B cell (primary cell): ENCODE results near the gene LDLRAD2. TPM values are rescaled to one million over a fixed set of nuclear protein-coding genes. Genes with fewer than 3 reads are reported as not detected.

Experiments
- ATAC-seq: fragments of 200-7000 bp; cut with Tn5 transposase; one replicate; pipeline ENCODE4 v1.10.0; 2021; ENCODE audit warnings: low read depth, mild to moderate bottlenecking, moderate number of reproducible peaks, moderate library complexity
- CTCF ChIA-PET: fragments of 350-600 bp; sonication (Branson Sonifier 250); formaldehyde crosslinking; loops from one replicate; lab custom pipeline; 2021; ENCODE audit warnings: antibody characterized with exemption, inconsistent platforms; lab: Charles Lee
- POLR2A ChIA-PET: fragments of 350-600 bp; sonication (Branson Sonifier 250); formaldehyde crosslinking; loops from one replicate; lab custom pipeline; 2021; ENCODE audit warnings: antibody characterized with exemption; lab: Charles Lee
- DNase-seq: peaks from one replicate; pipeline ENCODE4 v3.0.0; 2013
- H2AFZ ChIP-seq: 2 replicates; pipeline ENCODE4 v1.6.1; 2012; ENCODE audit warnings: mild to moderate bottlenecking, low read depth, low read length; ENCODE audit not compliant: insufficient read depth, poor library complexity, severe bottlenecking
- H3K27ac ChIP-seq, 2 donors: 1 replicate in 1 of 2; 2 replicates in 1 of 2; pipeline ENCODE4 v1.5.1; 2012 to 2013; ENCODE audit warnings: low read length in 2 of 2, mild to moderate bottlenecking in 2 of 2, moderate library complexity in 1 of 2
- H3K27me3 ChIP-seq, 4 experiments: fragments of 200-600 bp in 1 of 4; sonication (generic) in 1 of 4; replicated peaks in 1 of 4; 1 replicate in 2 of 4; 2 replicates in 2 of 4; pipeline versions ENCODE4 v1.6.1 to v1.7.0; 2013 to 2016; ENCODE audit warnings: low read length in 3 of 4, mild to moderate bottlenecking in 2 of 4, mixed read lengths in 1 of 4, moderate library complexity in 1 of 4; ENCODE audit not compliant: insufficient read depth in 4 of 4, control insufficient read depth in 3 of 4; ENCODE audit errors: control extremely low read depth in 1 of 4
- H3K36me3 ChIP-seq, 2 experiments: replicated peaks in 1 of 2; 1 replicate in 1 of 2; 2 replicates in 1 of 2; pipeline versions ENCODE4 v1.6.1 to v1.7.1; 2013; ENCODE audit warnings: low read length in 1 of 2; ENCODE audit not compliant: insufficient read depth in 2 of 2, control insufficient read depth in 1 of 2; ENCODE audit errors: control extremely low read depth in 1 of 2, extremely low read depth in 1 of 2
- H3K4me1 ChIP-seq, 2 donors: fragments of 200-600 bp in 1 of 2; sonication (generic) in 1 of 2; 1 replicate in 1 of 2; 2 replicates in 1 of 2; pipeline versions ENCODE4 v1.5.1 to v1.6.1; 2013 to 2017; ENCODE audit warnings: low read length in 2 of 2; ENCODE audit not compliant: control insufficient read depth in 2 of 2, insufficient read depth in 2 of 2
- H3K4me2 ChIP-seq: replicated peaks from 2 replicates; pipeline ENCODE3; 2012; ENCODE audit warnings: mild to moderate bottlenecking, low read depth, low read length; ENCODE audit not compliant: poor library complexity, severe bottlenecking
- H3K4me3 ChIP-seq, 5 experiments: fragments of 200-600 bp in 1 of 5; sonication (generic) in 1 of 5; 1 replicate in 3 of 5; 2 replicates in 2 of 5; pipeline versions ENCODE4 v1.5.1 to v1.7.0; 2011 to 2016; ENCODE audit warnings: low read length in 4 of 5, mild to moderate bottlenecking in 4 of 5, low read depth in 2 of 5, control low read depth in 1 of 5, moderate library complexity in 1 of 5; ENCODE audit not compliant: insufficient read depth in 1 of 5; ENCODE audit errors: control extremely low read depth in 1 of 5, extremely low read depth in 1 of 5
- H3K79me2 ChIP-seq: fragments of 200-600 bp; sonication (generic); one replicate; pipeline ENCODE4 v1.6.0; 2016; ENCODE audit warnings: low read length; ENCODE audit not compliant: control insufficient read depth, insufficient read depth
- H3K9ac ChIP-seq: fragments of 200-600 bp; sonication (generic); 2 replicates; pipeline ENCODE4 v1.6.1; 2017; ENCODE audit warnings: mild to moderate bottlenecking, low read length, moderate library complexity
- H3K9me3 ChIP-seq, 3 donors: one replicate each; pipeline versions ENCODE4 v1.6.1 to v1.7.1; 2013; ENCODE audit warnings: low read length in 2 of 3; ENCODE audit not compliant: control insufficient read depth in 2 of 3, insufficient read depth in 1 of 3; ENCODE audit errors: control extremely low read depth in 1 of 3
- H4K20me1 ChIP-seq: 2 replicates; pipeline ENCODE4 v1.6.0; 2012; ENCODE audit warnings: mild to moderate bottlenecking, low read length; ENCODE audit not compliant: insufficient read depth, control insufficient read depth, poor library complexity, severe bottlenecking
- H3K27ac Mint-ChIP-seq: one replicate; pipeline ENCODE4 v1.8.0; 2021; ENCODE audit warnings: mixed read lengths
- H3K27me3 Mint-ChIP-seq: one replicate; pipeline ENCODE4 v1.8.0; 2021; ENCODE audit warnings: mixed read lengths
- H3K4me1 Mint-ChIP-seq: one replicate; pipeline ENCODE4 v1.8.0; 2021; ENCODE audit warnings: mixed read lengths
- H3K4me3 Mint-ChIP-seq: one replicate; pipeline ENCODE4 v1.8.0; 2021; ENCODE audit warnings: mixed read lengths
- H3K9me3 Mint-ChIP-seq: one replicate; pipeline ENCODE4 v1.8.0; 2022; ENCODE audit warnings: mixed read lengths; ENCODE audit not compliant: insufficient read depth
- CTCF ChIP-seq: fragments of 200-600 bp; IDR thresholded peaks from one replicate; pipeline ENCODE4 v1.8.0; 2022; ENCODE audit warnings: antibody characterized with exemption, mild to moderate bottlenecking
- EZH2 ChIP-seq: IDR thresholded peaks from 2 replicates; pipeline ENCODE4 v1.6.1; 2012; ENCODE audit warnings: borderline replicate concordance, low read depth, mild to moderate bottlenecking, moderate library complexity, low read length; ENCODE audit not compliant: insufficient read depth, poor library complexity, severe bottlenecking
- WGBS: methylation state at CpG from one replicate; pipeline ENCODE4 v1.1.5; 2013; ENCODE audit warnings: missing lambda C conversion rate; ENCODE audit not compliant: insufficient coverage; 5-methylcytosine and 5-hydroxymethylcytosine counted together
- intact Hi-C: fragments of 100-400 bp; cut with micrococcal nuclease; formaldehyde crosslinking; loops from one replicate; pipeline ENCODE4 v1.10.0; 2022
- polyA plus RNA-seq: library from polyadenylated mRNA; depleted of rRNA; stranded (reverse); fragments of >200 nt; gene quantifications from 2 replicates; pipeline ENCODE4 v1.2.3, GENCODE V29; 2012
- total RNA-seq, 2 donors: library from RNA; stranded (reverse); fragments of 120-200 nt in 1 of 2; gene quantifications; 1 replicate in 1 of 2; 2 replicates in 1 of 2; pipeline versions ENCODE4 v1.2.3 to v1.2.4, GENCODE V29; 2013 to 2022

The LDLRAD2 gene
- total and polyA plus RNA-seq, 2 donors (not counting 1 experiment from before 2014, with no cell fraction given): 0.47 to 3.0 TPM

GRCh38 chr1:21854090-21854750 lies 42.2 kb downstream of the LDLRAD2 start:
- POLR2A ChIA-PET: no interaction called here
- intact Hi-C loops: no loop called here
- 94% methylated on average over 17 of the region's 21 CpGs for WGBS
- Histone ChIP-seq H3K36me3 (no peaks in the 10 kb centered on the region), H3K9me3 (peaks cover 0 to 4% (median 0%) of the 10 kb centered on the region in 3 donors), H3K27ac (no peak overlapping the region), H3K79me2 (no peaks in the 10 kb centered on the region), H3K4me1 (peaks cover 6 to 15% of the 10 kb centered on the region in 2 donors), H3K9ac (no peak overlapping the region), H3K4me2 (no peak overlapping the region), H3K4me3 (no peak overlapping the region), H3K27me3 (no peaks in the 10 kb centered on the region), H4K20me1 (no peaks in the 10 kb centered on the region), H2AFZ (no peak overlapping the region)
- Mint-ChIP-seq H3K27me3 (no peaks in the 10 kb centered on the region), H3K27ac (no peak overlapping the region), H3K4me1 (peaks cover 13% of the 10 kb centered on the region), H3K4me3 (no peak overlapping the region), H3K9me3 (no peaks in the 10 kb centered on the region)
- CTCF ChIA-PET: no interaction called here
- DNase-seq (no peak), ATAC-seq (no peak)
- TF ChIP-seq EZH2 (no peak), CTCF (no peak)

- H3K27ac ChIP-seq: no peak overlapping the region
- H3K4me2 ChIP-seq: no peak overlapping the region
- H3K4me3 Mint-ChIP-seq: no peak overlapping the region
- ATAC-seq: no peak
- H3K79me2 ChIP-seq: no peaks in the 10 kb centered on the region
- no peak overlapping the region for H3K9ac ChIP-seq
- no peaks in the 10 kb centered on the region for H4K20me1 ChIP-seq
- H3K36me3 ChIP-seq: no peaks in the 10 kb centered on the region
- peaks cover 6 to 15% of the 10 kb centered on the region in 2 donors for H3K4me1 ChIP-seq
- H3K4me3 ChIP-seq: no peak overlapping the region
- no peaks in the 10 kb centered on the region for H3K27me3 ChIP-seq
- intact Hi-C loops: no loop called here
- no peak for DNase-seq
- H3K9me3 ChIP-seq: peaks cover 0 to 4% (median 0%) of the 10 kb centered on the region in 3 donors
- H3K9me3 Mint-ChIP-seq: no peaks in the 10 kb centered on the region
- WGBS: 98% methylated on average over 13 of the region's 13 CpGs
- H3K27me3 Mint-ChIP-seq: no peaks in the 10 kb centered on the region
- H3K4me1 Mint-ChIP-seq: peaks cover 13% of the 10 kb centered on the region
- ChIA-PET CTCF (no interaction called here), POLR2A (no interaction called here)
- no peak overlapping the region for H3K27ac Mint-ChIP-seq
- TF ChIP-seq EZH2: no peak
- no peak for TF ChIP-seq CTCF
- no peak overlapping the region for H2AFZ ChIP-seq
These were observed 42.7 kb downstream of the LDLRAD2 start for GRCh38 chr1:21854751-21855131.
